HG02943 (cell line): ENCODE results near the gene C1orf159.

Source experiments
- ATAC-seq: cut with Tn5 transposase; IDR thresholded peaks from one replicate; pipeline ENCODE4 v1.9.1; 2021; ENCODE audit warnings: mild to moderate bottlenecking, low read depth, moderate library complexity; ENCODE audit not compliant: unreplicated experiment

C1orf159 gene

DNA sequence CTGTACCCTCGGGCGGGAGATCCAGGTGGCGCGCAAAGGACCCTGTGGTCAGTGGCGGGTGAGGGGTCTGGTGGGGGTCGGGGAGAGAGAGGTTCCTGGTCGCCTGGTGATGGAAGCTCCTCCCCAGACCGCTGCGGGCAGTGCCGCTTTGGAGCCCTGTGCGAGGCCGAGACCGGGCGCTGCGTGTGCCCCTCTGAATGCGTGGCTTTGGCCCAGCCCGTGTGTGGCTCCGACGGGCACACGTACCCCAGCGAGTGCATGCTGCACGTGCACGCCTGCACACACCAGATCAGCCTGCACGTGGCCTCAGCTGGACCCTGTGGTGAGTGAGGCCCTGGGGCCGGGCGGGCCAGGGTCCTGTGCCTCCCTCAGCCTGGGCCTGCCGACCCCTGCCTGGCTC is 72.5 kb downstream of the C1orf159 start:
- no peak for ATAC-seq

DNA sequence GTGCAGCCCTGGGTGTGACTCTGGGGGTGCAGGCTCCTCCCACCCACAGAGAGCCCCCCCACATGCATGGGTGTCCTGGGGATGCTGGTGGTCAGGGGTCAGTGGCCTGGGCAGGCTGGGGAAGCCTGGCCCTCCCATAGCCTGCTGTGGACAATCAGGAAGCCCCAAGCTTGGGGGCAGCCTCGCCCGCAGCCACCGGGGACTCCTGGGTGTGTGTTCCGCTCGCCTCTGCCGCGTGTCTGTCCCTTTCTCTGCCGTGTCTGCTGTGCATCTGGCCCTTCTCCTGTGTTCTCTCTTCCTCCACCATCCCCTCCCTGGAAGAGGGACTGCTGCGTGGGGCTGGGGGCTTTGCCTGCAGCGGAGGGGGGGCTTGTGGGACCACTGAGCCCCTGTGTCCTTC is 73.1 kb downstream of the C1orf159 start:
- no peak for ATAC-seq

- no peak for ATAC-seq
These were observed 74.0 kb downstream of the C1orf159 start for GRCh38 chr1:1041873-1042272.

- no peak for ATAC-seq
These were observed 74.8 kb downstream of the C1orf159 start for GRCh38 chr1:1041092-1041523.

DNA sequence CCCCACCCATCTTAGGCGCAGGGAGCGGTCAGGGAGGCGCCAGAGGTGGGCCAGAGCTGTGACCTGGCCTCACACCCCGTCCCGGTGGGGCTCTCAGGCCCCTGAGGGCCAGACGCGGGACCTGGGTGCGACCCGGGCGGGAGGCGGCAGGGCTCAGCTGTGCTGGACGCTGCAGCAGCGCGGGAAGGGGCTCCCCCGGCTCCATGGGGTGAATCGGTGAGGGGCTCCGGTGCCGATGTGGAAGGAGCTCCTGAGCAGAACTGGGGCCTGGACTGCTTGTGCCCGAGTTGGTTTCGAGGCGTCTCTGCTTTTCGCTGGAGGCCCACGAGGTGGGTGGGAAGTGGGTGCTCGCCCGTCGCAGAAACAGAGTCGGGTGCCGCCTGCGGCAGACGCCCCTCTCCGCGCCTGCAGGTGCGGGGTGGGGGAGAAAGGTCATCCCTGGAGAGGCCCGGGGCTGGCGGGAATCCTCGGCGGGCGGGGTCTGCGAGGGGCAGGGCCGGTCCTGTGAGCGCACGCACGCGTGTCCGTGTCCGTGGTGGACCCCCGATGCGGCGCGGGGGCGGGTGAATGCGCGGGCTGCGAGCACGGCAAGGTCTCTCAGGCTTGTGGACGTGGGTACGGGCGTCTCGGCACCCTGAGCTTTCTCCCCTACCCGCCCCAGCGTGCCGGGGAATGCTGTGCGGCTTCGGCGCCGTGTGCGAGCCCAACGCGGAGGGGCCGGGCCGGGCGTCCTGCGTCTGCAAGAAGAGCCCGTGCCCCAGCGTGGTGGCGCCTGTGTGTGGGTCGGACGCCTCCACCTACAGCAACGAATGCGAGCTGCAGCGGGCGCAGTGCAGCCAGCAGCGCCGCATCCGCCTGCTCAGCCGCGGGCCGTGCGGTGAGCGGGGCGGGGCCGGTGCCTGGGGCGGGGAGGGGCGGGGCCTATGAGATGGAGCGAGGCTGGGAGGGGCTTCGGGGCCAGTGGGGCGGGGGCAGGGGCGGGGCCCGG is 75.6 kb downstream of the C1orf159 start:
- no peak for ATAC-seq

DNA sequence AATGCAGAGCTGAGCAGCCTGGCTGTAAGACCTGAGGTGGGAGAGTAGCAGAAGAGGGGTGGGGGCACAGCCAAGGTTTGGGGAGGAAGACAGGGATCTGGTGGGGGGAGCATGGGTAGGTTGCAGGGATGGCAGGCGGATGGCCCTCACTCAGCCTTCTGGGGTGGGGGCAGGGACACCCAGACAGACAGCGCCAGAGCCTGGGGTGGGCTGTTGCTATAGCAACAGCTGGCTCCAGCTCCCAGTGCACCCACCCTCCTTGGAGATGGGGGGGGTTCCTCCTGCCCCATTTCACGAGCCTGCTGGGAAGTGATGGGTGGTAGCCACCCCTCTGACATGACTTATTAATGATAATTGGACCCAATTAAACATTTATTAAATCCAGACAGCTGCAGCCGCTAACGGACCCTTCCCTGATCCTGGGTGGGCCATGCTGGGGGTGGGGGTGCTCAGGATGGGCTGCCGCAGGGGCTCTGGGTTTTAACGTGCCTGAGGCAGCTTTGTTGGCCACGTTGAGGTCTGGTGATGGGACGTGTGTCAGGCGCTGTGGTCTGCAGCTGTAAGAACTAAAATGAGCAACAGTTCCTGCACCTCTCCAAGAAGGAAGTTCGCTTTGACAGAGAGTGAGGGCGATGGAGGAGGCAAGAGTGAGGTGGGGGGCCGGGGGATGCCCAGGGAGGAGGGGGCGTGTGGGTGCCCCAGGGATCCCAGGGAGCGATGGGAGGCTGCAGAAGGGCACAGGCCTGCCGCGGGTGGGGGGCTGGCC is 76.6 kb downstream of the C1orf159 start:
- ATAC-seq, result no peak

DNA sequence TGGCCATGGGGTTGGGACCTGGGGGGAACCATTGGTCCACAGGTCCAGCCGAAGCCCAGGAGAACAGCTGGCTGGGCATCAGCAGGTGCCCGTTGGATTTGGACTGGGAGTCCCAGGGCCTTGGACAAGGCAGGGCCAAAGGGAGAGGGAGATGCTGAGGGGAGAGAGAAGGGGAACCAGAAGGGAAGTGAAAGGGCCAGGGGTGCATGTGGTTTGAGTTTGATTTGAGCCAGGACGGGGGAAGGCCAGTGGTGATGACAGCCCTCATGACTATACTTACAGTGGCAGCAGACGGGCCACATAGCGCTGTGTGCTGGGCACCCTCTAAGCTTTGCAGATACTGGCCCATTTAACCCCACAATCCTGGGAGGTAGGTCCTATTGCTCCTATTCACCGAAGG is 77.2 kb downstream of the C1orf159 start:
- peak; percentile 47 for ATAC-seq

DNA sequence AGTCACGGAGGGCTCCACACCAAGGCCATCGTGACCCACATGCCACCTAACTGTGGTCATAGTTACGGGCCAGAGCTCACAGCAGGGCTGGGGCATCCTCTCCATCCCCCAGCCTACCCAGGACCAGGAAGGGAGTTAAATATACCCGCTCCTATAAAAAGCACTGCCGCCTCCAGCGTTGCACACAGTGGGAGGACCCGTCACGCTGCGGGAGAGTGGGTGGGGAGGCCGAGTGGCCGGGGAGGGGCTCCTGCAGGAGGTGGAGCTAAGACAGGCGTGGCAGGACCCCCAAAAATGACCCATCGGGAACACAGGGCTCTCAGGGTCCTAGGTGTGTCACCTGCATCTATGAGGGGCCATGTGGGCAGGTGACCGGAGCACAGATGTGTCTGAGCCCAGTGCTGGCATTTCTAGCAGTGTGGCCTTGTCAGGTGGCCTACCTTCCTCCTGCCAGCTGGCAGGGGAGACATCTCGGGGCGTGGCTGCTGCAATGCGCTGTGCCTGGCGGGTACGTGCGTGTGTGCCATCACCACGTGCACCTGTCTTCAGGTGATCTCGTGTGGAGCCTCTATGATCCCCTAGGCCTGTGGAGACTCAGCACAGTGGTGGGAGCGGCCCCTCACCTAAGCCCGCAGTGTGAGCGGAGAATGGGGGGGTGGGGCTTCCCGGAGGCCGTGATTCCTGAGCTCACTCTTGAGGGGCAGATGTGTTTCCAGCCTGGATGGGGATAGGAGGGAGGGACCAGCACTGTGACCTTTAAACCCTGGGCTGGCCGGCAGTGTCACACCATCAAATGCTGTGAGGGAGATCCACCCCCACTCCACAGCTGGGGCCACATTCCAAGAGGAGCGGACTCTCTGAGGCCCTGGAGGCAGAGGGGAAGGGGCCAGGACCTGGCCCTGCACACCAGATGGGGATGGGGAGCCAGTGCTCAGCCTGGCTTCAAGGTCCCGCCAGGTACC is 78.2 kb downstream of the C1orf159 start:
- no peak for ATAC-seq

DNA sequence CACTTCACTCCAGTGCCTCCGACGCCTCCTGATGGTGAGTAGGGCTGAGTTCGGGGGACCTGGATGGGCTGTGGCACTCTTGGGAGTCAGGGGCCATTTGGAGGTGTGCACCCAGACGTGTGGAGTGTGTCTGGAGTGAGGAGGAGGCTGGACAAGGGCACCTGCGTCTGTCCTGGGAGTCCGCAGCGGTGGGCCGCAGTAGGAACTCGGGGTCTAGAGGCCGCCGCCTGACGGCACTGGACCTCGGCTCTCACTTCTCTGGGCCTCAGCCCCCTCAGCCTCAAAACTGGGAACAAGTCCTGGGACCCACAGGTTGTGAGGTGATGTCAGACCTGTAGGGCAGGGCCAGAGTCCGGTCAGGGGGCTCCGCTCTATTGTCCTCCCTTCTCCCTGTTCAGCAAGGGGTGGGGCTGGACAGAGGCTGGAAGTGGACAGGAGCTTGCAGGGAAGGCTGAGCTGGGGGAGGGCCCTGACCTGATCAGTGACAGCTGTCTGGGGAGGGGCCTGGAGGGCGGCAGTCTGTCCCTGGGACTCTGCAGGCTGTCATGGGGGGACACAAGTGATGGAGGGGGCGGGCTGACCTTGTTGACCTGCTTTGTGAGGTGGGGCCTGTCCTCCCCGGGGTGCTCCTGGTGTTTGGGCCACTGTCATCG is 80.5 kb downstream of the C1orf159 start:
- ATAC-seq, result no peak

DNA sequence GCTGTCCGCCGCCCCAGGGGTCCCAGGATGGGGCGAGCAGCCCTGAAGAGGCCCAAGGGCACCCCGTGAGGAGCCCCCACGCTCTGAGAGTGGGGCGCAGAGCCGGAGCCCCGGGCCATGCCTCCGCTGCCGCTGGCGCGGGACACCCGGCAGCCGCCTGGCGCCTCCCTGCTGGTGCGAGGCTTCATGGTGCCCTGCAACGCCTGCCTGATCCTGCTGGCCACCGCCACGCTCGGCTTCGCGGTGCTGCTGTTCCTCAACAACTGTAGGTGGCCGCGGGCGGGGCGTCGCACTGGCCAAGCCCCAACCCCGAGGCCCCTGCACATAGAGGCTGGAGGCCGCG is 81.5 kb downstream of the C1orf159 start:
- no peak for ATAC-seq

GRCh38 chr1:1033731-1034438 is 82.0 kb downstream of the C1orf159 start:
- ATAC-seq, result no peak

- peak; percentile 76 for ATAC-seq
These were observed 82.8 kb downstream of the C1orf159 start for GRCh38 chr1:1033009-1033587.

GRCh38 chr1:1032424-1032823 is 83.5 kb downstream of the C1orf159 start:
- ATAC-seq, result no peak
